HG02938 (cell line): Measurements from ENCODE around the gene LAMTOR2.
A peak's percentile ranks its signal among the peaks of the same experiment; 100 is the strongest.
"Not testable (repeated sequence)": the region's sequence is repeated elsewhere in the genome, so short reads cannot be mapped to it uniquely, and the experiment has no call there.

Source experiments
- ATAC-seq: cut with Tn5 transposase; IDR thresholded peaks from one replicate; pipeline ENCODE4 v1.9.1; 2021; ENCODE audit warnings: mild to moderate bottlenecking, moderate library complexity; ENCODE audit not compliant: unreplicated experiment

Gene LAMTOR2

DNA sequence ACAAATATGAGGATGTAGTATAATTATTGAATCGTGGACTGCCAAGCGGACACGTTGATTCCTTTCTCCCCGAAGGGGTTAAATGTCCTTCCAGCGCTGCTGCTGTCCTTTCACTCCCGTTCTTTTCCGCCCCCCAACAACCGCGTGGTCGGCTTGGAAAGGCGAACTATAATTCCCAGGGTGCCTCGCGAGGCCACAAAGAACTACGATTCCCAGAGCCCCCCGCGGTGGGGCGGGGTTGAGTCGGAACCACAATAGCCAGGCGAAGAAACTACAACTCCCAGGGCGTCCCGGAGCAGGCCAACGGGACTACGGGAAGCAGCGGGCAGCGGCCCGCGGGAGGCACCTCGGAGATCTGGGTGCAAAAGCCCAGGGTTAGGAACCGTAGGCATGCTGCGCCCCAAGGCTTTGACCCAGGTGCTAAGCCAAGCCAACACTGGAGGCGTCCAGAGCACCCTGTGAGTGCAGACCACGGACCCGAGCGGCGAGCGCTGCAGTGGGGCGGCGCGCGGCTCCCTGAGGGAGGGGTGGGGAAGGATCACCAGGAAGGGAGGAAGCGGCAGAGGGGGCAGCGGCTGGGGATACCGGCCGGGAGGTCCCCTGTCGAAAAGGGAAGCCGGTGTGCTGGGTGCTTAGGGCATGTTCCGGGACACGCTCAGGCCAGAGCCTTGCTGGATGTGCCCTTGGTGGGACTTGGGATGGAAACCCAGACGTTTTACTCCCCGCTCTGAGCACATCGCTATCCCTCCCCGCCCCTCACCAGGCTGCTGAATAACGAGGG, at the start of gene LAMTOR2:
LAMTOR2 (plus strand) TSS at position 283 of the 781 bp plus-strand sequence; CDS start at position 391, 108 bp downstream.
- ATAC-seq, result peak; percentile 75

DNA sequence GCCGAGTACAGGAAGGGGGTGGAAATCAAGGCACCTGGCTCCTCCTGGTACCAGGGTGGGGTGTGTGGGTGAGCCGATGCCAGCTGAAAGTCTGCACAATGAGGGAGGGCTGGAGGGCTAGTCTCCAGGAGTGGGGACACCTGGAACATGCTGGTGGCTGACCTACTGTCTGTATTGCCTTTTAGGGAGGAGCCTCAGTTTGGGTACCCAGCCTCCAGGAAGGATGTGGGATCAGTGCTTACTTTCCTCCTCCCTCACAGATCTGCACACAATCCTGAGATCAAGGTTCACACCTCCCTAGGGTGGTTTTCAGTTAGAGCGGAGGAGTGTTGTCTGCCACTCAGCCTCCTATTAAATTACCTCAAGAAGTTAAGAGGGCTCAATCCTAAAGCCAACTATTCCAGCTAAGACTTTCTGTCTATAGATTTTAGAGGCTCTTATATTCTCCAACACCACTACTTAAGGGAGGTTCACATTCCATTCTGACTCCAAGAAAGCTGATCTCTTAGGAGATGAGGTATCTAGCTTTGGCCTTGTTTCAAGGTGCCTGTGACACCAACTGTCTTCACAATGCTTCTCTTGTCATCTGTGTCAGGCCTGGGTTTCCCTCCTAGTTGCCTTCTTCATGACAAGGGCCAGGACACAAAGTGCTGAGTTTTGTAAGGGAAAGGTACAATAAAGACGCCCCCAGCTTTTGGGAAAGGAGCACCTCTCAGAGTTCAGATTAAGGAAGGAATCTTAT, 49.6 kb upstream of the LAMTOR2 start:
- no peak for ATAC-seq

DNA sequence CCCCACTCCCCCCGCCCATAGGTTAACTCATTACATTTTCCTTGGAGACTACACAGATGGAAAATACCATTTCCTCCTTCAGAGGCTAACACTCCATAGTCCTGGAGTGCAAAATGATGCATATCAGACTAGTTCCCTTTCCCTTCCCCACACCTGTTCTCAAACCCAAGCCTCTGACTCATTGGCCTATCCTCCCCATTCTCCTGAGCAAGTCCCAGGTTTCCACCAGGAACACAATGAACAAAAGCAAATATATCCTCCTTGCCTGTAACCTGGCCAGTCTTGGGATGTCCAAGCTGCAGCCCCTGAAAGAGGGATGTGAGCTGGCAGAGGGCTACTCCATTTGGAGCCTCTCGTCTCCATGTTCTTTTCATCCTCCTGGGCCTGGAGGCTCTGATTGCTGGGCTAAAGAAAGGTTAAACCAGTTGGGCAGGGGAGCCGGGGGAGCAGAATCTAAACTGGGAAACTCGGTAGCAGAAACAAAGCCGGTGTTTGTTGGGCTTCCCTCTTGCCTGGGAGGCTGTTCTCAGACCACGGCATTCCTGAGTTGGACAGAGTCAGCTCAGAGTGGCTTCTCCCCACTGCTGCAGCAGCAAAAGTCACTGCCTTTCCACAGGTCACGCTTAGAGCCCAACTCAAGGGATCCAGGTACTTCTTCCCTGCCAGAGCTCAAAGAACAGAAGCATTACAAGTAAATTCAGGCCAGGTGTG, 47.8 kb upstream of the LAMTOR2 start:
- ATAC-seq, result no peak

DNA sequence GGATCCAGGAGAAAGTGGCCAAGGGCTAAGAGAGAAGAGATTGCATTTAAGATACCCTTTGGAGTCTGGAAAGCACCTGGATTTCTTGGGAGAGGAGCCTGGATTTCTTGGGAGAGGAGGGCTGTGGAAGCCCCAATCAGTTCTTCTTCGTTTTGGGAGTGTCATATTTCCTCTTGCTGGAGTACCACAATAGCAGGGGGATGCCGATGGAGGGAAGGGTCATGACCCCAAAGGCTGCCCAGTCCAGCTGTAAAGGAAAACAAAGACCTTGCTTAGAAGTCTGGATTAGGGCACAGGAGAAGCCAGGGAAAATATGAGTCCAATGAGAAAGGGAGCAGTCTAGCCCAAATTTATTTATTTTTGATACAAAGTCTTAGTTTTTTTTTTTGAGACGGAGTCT, 45.2 kb upstream of the LAMTOR2 start:
- ATAC-seq, result no peak

GRCh38 chr1:156012051-156012817, 42.3 kb upstream of the LAMTOR2 start:
- peak; percentile 75 for ATAC-seq

DNA sequence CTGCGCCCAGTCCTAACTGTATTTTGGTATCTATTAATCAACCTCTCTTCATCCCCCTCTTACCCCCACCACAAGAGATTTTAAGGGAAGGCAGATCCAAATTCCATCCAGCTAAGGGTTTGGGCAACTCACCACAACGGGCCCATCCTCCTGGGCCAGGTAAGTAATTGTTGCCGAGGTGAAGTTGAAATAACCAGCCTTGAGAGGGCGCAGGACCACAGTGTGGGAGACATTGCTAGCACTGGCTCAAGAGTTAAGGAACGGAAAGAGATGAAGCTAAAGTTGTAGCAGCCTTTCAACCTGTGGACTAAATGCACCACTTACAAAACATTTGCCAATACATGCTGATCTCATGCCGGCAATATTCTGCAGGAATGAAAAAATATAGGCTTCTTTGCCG, 39.8 kb upstream of the LAMTOR2 start:
- no peak for ATAC-seq

- no peak for ATAC-seq
Measured at GRCh38 chr1:156019946-156020292, 34.7 kb upstream of the LAMTOR2 start.

- ATAC-seq, result peak; percentile 91
Measured at GRCh38 chr1:156020293-156021092, 34.1 kb upstream of the LAMTOR2 start, which contains the start of gene SSR2. TSS of gene SSR2 (minus strand) at chr1:156020951. CDS start at chr1:156020167, 784 bp downstream.

DNA sequence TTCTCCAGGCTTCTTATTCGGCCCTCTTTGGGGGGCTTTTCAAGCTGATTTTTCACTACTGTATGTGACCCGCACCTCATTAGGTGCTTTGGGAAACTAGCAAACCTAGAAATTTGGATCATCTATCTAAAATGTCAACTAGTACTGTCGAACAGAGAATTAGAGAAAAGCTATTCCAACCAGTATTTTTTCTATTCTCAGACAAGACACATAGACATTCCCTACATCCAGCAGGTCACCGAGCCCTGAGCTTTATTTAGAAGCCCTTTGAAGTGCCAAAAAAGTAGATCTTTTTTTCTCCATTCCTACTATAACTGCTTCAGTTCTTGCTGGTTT, 33.5 kb upstream of the LAMTOR2 start:
- no peak for ATAC-seq

- ATAC-seq, result no peak
Measured at GRCh38 chr1:156021954-156022353, 32.6 kb upstream of the LAMTOR2 start.

GRCh38 chr1:156024801-156025200, 29.8 kb upstream of the LAMTOR2 start:
- no peak for ATAC-seq

DNA sequence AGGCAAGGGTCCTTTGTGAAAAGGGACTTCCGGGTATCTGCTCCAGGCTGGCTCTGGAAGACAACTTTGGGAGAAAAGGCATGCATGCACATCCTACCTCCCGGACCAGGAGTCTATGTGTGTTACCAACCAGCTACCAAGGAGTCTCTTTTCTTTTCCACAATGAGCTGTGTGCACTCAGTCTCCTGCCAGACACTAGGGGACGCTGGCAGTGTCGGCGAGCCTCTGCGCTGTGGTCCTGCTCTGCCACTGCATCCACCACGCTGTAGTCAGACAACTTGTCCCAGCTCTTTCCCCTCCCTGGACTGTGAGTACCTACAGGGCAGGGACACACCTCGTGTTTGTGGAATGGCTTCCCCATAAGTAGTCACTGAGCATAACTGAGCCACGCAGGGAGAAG, 28.7 kb upstream of the LAMTOR2 start:
- no peak for ATAC-seq

GRCh38 chr1:156026588-156026987, 28.0 kb upstream of the LAMTOR2 start:
- no peak for ATAC-seq

DNA sequence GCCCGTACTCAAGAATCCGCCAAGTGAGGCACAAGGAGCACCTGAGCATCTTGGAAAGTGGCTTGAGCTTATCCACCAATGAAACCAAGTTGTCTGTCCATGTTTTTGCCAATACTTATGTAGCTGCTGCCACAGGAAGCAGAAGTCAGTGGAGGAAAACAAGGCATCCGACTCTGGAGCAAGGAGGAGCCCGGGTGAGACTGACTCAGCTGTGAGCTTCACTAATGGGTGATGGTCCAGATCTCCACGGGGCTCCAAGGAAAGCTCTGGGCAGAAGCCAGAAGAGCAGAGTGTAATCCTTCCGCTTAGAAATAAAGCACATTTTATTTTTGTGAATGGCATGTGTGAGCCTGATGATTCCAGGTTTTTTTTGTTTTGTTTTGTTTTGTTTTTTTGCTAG, 21.6 kb upstream of the LAMTOR2 start:
- ATAC-seq, result no peak

DNA sequence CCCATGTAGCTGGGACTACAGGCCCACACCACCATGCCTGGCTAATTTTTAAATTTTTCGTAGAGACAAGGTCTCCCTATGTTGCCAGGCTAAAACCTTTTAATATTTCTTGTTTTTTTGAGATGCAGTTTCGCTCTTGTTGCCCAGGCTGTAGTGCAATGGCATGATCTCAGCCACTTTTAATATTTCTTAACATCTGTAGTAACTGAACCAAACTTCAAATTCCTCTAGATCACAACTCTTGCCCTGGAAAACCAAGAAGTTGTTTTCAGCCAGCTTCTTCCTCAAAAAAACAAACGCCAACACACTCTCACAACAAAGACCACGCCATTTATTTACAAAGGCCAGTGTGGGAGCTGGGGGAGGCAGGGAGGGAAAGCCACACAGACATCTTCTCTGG, 19.6 kb upstream of the LAMTOR2 start:
- not testable (repeated sequence) for ATAC-seq

GRCh38 chr1:156042828-156043227, 11.8 kb upstream of the LAMTOR2 start:
- no peak for ATAC-seq

DNA sequence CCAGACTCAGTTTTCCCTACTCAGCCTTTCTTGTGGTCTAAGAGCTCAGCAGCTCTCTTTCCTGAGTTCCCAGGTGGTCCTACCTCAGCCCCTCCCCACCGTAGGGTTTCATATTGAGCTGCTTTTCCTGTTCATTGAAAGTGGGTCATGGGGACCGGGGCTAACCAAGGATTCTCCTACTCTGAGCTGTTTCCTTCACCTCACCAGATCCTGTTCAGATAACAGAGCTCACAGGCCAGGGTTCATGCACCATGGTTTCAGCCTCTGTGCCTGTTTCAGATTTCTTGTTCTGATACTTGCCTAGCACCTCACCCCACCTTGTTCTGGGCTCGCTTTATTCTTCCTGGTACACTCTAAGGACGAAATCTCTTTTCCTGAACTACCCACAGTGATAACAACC, 9.5 kb upstream of the LAMTOR2 start:
- no peak for ATAC-seq

- ATAC-seq, result no peak
Measured at GRCh38 chr1:156048663-156049258, 5.8 kb upstream of the LAMTOR2 start.

- no peak for ATAC-seq
Measured at GRCh38 chr1:156050376-156050775, 4.2 kb upstream of the LAMTOR2 start.
